BE2C (cell line): Measurements from ENCODE around the gene HTR3E.

Source experiments
- DNase-seq: peaks from one replicate; pipeline ENCODE4 v3.0.0-alpha.2; 2020
- H3K27me3 ChIP-seq: fragments of 250-450 bp; sonication (Bioruptor Pico); 2 replicates; pipeline ENCODE4 v1.5.1; 2020; ENCODE audit warnings: mild to moderate bottlenecking
- H3K36me3 ChIP-seq: fragments of 250-450 bp; sonication (Bioruptor Pico); 2 replicates; pipeline ENCODE4 v1.5.1; 2020; ENCODE audit warnings: mild to moderate bottlenecking
- H3K4me1 ChIP-seq: fragments of 250-450 bp; sonication (Bioruptor Pico); 2 replicates; pipeline ENCODE4 v1.5.1; 2020
- H3K4me3 ChIP-seq: 2 replicates; pipeline ENCODE4 v1.5.1; 2011; ENCODE audit warnings: low read depth, low read length
- H3K9me3 ChIP-seq: fragments of 250-450 bp; sonication (Bioruptor Pico); 2 replicates; pipeline ENCODE4 v1.5.1; 2020
- TF ChIP-seq, protein P1 (sequence below): IDR thresholded peaks from 2 replicates; pipeline ENCODE4 v1.5.1; 2012; ENCODE audit warnings: mild to moderate bottlenecking, low read depth, low read length

The HTR3E gene

DNA sequence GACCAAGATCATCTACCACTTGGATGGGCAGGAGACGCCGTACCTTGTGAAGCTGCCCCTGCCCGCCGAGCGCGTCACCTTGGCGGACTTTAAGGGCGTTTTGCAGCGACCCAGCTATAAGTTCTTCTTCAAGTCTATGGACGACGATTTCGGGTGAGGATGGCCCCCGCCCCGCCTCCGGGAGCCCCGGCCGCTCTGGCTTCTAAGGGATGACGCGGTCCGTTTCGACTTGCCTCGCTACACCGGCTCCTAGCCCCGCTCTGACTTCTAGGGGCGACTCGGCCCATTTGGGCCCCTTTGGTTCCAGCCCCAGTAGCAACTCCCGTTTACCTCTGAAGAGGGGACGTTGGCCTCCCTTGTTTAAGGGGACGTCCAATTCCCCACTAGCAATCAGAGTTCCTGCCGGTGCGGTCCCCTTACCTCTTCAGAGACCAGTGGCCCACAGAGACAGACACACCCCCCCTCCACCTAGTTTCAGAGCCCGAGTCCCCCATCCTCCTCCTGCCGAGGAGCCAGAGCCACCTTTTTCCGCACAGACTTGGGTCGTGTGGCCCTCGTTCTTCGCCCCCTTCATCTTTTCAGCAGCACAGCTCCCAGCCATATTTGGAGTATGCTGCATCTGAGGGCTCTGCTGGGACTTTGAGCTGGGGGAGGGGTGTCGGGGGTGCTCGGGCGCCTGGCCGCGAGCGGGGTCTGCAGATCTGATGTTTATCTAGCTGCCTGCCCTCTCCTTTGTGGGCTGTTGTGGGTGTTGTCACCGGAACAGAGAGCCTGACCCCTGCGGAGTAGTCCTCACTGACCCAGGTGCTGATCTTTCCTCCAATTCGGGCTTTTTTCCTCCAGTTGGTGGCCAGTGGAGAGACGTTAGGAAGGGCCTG lies 59.0 kb downstream of the HTR3E start:
- no peaks in the 10 kb centered on the region for H3K9me3 ChIP-seq
- H3K36me3 ChIP-seq = no peaks in the 10 kb centered on the region
- TF ChIP-seq, protein P1, sequence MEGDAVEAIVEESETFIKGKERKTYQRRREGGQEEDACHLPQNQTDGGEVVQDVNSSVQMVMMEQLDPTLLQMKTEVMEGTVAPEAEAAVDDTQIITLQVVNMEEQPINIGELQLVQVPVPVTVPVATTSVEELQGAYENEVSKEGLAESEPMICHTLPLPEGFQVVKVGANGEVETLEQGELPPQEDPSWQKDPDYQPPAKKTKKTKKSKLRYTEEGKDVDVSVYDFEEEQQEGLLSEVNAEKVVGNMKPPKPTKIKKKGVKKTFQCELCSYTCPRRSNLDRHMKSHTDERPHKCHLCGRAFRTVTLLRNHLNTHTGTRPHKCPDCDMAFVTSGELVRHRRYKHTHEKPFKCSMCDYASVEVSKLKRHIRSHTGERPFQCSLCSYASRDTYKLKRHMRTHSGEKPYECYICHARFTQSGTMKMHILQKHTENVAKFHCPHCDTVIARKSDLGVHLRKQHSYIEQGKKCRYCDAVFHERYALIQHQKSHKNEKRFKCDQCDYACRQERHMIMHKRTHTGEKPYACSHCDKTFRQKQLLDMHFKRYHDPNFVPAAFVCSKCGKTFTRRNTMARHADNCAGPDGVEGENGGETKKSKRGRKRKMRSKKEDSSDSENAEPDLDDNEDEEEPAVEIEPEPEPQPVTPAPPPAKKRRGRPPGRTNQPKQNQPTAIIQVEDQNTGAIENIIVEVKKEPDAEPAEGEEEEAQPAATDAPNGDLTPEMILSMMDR = no peak
- H3K27me3 ChIP-seq = no peaks in the 10 kb centered on the region
- H3K4me3 ChIP-seq = peak overlapping the region; percentile 95
- DNase-seq = peak; percentile 31
- H3K4me1 ChIP-seq = peaks cover 4% of the 10 kb centered on the region; the same call in 1 of the 2 replicates

- Histone ChIP-seq H3K4me1 (peaks cover 4% of the 10 kb centered on the region; the same call in 1 of the 2 replicates), H3K9me3 (no peaks in the 10 kb centered on the region), H3K36me3 (no peaks in the 10 kb centered on the region), H3K4me3 (peak overlapping the region; percentile 95), H3K27me3 (no peaks in the 10 kb centered on the region)
- peak; percentile 45 for DNase-seq
- TF ChIP-seq, protein P1 = no peak
Observed at GRCh38 chr3:184156522-184156955, 59.7 kb downstream of the HTR3E start.
